ENCODE data around the gene PRPF40B.
"Not testable (repeated sequence)": the region's sequence is repeated elsewhere in the genome, so short reads cannot be mapped to it uniquely, and the experiment has no call there.

PRPF40B gene

DNA sequence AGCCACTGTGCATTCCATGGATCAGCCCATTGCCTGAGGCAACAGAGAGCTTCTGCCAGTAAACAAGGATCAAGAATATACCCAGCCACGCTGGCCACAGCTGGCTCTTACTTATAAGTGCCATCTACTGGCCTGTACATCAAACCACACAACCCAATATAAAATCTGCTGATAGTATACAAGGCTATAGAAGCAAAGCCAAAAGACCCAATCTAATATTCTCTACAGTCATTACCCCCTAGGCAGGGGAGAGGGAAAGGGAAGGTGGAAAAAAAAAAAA, 13.5 kb upstream of the PRPF40B start:
- FAIRE-seq: no peak

DNA sequence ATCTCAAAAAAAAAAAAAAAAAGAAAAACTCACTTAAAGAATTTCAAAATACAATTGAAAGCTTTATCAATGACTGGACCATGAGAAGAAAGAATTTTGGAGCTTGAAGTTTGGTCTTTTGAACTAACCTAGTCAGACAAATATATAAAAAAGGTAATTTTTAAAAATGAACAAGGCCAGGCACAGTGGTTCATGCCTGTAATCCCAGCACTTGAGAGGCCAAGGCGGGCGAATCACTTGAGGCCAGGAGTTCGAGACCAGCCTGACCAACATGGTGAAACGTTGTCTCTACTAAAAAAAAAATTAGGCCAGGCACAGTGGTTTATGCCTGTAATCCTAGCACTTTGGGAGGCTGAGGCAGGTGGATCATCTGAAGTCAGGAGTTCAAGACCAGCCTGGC, 12.6 kb upstream of the PRPF40B start:
- not testable (repeated sequence) for FAIRE-seq

DNA sequence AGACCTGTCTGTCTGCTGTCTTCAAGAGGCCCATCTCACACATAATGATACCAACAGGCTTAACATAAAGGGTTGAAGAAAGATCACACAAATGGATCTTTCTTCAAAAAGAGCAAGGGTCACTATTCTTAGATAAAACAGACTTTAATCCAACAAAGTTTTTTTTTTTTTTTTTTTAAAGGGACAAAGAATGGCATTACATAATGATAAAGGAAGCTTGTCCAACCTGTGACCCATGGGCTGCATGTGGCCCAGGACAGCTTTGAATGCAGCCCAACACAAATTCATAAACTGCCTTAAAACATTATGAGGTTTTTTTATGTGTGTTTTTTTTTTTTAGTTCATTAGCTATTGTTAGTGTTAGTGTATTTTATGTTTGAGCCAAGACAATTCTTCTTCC, 11.2 kb upstream of the PRPF40B start:
- FAIRE-seq: no peak

DNA sequence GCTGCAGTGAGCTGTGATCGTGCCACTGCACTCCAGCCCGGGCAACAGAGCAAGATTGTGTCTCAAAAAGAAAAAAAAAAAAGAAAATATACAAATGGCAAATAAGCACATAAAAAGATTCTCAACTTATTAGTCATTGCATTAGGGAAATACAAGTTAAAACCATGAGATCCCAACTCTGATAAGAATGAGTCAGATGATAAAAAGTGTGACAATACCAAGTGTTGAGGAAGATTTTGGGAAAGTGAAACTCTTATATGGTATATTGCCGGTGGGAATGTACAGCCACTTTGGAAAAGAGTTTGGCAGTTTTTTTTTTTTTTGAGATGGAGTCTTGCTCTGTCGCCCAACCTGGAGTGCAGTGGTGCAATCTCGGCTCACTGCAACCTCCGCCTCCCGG, 7.6 kb upstream of the PRPF40B start:
- no peak for FAIRE-seq

DNA sequence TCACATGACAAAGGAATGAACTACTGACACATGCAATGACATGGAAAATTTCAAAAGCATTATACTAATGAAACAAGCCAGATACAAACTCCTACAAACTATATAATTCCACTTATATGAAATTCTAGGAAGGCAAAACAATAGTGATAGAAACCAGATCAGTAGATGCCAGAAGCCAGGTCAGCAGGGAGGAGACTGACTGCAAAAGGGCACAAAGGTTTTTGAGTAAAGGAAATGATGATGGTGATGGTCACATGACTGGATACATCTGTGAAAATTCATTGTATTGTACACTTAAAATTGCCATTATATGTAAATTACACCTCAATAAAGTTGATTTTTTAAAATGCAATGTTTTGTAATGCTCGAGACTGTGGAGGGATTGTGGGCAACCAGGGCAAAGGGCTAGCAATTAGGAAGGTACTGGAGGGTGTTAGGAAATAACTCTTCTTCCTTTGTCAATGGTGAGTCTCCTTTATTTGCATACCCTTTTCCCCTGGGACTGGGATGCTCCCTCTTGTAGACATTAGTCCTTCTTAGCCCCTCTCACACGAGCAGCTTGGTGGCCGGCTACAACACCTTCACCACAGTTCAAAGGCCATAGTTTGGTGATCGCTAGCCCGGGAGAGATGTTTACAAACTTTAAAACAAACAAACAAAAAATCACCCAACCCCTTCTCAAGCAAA, 6.7 kb upstream of the PRPF40B start:
- no peak for FAIRE-seq

DNA sequence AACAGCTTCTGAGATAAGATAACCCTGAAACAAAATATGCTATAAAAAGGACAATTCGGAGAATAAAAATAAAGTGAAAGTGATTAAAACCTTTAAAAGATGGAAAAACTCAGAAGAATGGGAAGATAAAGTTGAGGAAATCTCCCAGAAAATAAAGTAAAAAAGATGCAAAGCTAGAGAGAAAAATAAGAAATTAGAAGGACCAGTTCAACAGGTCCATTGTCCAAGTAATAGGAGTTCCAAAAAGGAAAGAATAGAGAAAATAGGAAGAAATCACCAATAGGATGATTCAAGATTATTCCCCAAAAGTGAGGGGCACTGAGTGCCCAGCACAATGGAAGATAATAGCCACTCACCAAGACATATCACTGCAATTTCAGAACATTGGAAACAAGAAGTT, 4.8 kb upstream of the PRPF40B start:
- FAIRE-seq: no peak

DNA sequence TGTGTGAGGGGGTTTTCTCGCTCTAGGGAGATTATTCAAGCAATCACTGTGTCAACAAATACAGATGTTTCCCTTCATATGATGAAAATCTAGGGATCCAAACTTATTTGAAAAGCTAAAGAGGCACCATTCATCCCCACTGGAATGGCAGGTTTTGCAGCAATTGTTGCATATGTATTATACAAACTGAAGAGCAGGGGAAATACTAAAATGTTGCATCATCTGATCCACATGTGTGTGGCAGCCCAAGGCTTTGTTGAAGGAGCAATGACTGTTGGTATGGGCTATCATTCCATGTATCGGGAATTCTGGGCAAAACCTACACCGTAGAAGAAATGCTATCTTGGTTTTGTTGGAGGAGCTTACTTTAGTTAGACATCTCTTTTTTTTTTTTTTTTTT, 4.1 kb upstream of the PRPF40B start:
- no peak for FAIRE-seq

DNA sequence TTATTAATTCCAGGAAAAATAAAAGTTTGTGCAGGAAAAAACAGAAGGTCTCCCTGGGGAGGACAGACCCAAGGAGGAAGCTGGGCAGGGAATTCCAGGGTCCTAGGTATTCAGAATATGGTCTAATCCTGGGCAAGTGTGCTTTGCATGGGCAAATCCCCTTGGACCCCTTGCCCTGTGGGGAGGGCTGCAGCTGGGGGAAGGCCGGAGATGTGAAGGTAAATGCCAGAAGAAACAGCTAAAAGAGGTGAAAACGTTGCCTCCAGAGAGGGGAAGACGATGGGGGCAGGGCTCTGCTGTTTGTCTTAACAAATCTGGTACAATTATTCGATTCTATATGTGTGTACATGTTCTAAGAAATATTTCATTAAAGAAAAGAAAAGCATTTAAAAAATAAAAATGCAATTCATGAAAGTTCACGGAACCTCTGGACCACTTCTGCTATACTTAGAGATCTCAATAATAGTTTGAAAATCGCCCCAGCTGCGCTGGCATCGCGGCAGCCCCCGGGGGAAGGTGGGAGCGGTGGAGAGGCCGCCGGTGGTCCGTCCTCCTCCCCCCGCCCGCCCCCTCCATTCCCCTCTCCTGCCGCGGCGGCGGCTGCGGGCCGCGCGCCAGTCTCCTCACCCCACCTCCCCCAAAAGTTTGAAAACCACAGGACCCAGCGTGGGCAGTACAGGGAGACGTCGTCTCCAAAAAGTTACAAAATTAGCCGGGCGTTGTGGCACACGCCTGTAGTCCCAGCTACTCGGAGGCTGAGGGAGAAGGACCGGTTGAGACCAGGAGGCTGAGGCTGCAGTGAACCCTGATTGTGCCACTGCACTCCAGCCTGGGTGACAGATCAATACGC, 1.5 kb upstream of the PRPF40B start:
- FAIRE-seq: no peak

DNA sequence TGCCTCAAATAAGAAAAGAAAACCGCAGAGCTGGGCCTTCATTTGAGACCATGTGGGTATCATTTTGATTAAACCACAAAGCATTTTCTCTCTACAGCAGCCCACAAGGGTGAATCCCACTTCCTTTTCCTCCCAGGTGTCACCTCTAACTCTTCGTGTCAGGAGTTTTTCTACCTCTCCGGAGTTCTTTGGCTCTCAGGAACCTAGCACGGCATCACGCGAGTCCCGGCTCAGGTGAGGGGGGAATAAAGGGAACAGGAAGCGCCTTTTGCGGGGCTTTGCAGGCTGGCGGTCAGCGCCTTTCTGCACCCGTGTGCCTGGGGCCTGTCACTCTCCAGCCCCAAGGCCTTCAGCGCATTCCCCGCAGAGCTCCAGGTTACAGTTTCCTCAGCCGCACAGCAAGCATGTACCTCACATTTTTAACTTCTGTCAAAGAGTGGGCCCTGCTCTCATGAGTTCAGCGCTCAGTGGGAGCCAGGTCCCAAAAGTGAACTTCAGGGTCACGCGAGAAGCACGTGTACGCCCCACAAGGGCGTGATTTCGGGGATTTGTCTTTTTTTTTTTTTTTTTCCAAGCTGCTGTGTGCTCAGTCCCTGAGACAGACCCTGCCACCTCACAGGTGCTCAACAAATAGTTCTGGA, 740 bp upstream of the PRPF40B start:
- no peak for FAIRE-seq

DNA sequence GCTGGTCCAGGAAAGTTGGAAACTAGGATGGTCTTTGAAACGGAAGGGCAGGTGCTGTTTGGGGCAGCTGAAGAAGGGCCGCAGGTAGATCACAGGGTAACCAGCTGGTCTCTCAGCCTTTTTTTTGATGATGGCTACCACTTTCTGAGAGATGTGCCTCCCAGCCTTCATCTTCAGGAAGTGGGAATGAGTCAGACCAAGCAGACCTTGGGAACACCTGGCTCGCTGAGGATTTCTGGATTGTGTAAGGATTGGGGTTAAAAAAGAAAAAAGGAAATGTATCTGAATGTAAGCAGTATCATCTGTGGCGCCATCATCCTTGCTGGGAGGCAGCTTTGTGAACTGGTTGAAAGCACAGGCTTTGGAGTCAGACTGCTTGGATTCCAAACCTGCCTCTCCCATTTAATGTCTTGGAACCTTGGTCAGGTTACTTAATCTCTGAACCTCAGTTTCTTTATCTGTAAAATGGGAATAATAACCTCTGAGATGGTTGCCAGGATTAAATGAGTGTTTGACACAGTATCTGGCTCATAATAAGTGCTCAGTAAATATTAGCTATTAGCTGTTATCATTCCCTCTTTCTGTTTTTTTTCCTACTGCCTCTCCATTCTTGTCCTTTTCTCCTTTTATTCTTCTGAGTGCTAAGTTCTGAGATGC, 1.7 kb downstream of the PRPF40B start:
- no peak for FAIRE-seq

DNA sequence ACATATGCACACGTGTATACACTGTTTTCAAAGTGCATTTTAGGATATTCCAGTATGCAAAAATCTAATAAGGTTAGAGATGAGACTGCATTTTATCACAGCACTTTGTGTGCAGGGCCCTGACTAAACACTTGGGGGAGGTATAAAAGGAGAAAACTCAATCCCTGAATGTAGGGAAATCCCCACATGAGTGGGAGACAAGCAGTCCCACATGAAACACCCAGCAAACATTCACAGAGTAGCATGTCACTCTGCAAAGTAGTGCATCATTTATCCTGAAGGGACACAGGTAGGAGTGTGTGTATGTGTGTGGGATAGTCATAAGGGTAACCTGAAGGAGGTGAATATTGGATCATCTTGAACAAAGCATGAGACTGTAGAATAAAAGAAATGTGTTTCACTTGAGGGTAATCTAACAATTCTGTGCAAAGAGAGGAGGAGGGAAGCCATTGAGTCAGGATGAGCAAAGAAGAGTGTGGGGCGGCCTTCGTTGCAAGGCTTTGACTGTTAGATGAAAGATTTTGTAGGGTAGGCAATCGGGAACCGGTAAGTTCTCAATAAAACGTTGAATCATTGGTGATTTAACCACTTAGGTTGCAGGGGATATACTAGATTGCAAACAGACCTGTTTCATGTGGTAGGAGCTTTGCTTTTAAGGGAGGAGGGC, 2.9 kb downstream of the PRPF40B start:
- no peak for FAIRE-seq

DNA sequence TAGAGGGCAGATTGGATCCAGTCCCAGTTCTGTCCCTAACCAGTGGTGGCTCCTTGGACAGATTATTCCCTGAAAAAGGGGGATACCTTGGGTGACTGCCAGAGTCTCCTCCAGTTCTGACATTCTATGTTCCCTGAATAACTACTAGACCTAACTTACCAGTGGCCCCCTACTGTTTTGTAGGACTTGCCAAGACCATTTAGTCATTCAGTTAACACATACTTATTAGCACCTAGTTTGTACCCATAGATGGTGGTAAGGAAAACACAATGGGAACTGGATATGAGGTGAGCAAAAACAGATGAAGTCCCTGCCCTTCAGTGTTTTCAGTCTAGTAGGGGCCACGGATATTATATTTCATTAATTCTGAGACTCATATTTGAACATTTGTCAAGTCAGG, 3.5 kb downstream of the PRPF40B start:
- FAIRE-seq: no peak

DNA sequence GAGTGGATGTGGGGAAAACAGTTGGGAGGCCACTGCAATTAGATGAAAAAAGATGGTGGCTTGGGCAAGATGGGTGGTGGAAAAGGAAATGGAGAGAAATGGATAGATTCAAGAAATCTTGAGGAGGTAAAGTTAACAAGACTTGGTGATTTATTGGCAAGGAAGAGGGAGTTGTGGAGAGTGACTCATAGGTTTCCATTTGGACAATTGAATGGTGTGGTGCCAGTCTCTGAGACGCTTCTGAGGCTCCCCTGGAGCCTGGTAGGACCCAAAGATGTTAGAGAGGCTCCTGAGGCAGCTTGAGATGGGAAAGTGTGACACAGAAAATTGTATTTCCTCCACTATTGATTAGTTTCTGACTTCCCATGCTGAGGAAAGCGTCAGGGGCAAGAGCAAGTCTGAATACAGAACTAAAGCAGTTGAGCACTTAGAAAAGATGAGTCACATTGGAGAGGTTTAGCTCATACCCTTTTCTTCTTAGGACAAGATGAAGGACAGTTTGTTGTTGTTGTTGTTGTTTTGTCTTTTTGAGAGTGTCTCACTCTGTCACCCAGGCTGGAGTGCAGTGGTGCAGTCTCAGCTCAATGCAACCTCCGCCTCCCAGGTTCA, 4.5 kb downstream of the PRPF40B start:
- FAIRE-seq: no peak

DNA sequence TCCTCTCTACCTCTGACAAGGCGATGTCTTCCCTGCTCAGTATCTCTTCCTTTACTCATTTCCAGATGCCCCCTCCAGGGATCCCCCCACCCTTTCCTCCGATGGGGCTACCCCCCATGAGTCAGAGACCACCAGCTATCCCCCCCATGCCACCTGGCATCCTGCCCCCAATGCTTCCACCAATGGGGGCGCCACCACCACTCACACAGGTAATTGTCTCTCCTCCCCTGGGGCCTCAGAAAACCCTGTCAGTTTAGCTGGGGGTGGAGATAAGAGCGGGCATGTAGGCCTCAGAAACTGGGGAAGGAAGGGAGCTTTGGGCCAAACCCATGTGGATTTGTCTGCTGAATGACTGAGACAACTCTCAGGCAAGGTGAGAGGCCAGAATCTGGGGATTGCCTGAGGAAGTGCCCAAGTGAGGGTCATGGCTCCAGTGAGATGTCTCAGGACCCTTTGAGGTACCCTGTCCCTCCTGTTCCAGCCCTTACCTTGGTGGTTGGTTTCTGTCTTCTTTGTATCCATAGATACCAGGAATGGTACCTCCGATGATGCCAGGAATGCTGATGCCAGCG, 8.1 kb downstream of the PRPF40B start:
- no peak for FAIRE-seq

DNA sequence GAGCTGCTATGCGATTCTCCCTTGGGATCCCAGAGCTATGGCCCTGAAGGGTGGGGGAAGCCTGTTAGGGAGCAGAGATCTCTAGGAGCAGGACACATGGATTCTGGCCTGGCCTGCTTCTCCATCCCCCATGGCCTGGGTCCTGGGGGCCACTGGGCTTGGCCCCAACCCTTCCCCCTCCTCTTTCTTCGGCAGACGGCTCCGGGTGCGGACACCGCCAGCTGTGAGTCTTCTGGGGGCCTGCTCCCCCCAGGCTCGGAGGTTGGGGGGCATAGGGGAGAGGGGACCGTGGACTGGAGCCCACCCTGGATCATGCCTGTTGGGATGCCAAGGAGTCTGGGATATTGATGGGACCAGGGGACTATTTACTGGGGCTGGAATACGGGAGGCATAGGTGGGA, 9.0 kb downstream of the PRPF40B start:
- FAIRE-seq: no peak

DNA sequence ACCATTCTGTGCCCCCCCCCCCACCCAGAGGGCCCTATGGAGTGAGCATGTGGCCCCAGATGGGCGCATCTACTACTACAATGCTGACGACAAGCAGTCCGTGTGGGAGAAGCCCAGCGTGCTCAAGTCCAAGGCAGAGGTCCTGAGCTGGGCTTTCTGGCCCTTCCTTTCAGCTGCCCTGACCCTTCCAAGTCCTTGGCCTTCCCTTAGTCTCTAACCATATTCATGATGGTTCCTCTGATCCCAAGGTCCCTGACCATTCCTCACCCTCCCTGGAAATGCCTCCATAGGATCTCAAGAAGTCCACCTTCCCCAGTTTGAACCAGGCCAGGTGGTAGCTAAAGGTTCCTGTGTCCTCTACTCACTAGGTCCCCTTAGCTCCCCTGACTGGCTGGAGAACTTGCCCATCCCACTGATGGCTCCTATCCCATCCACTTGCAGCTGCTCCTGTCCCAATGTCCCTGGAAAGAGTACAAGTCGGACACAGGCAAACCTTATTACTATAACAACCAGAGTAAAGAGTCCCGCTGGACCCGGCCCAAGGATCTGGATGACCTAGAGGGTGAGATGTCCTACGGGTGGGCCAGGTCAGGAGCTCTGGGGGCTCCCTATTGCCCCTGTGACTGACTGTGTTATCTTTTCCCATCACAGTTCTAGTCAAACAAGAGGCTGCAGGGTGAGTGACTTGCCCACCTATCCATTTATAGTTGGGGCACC, 9.8 kb downstream of the PRPF40B start:
- no peak for FAIRE-seq

DNA sequence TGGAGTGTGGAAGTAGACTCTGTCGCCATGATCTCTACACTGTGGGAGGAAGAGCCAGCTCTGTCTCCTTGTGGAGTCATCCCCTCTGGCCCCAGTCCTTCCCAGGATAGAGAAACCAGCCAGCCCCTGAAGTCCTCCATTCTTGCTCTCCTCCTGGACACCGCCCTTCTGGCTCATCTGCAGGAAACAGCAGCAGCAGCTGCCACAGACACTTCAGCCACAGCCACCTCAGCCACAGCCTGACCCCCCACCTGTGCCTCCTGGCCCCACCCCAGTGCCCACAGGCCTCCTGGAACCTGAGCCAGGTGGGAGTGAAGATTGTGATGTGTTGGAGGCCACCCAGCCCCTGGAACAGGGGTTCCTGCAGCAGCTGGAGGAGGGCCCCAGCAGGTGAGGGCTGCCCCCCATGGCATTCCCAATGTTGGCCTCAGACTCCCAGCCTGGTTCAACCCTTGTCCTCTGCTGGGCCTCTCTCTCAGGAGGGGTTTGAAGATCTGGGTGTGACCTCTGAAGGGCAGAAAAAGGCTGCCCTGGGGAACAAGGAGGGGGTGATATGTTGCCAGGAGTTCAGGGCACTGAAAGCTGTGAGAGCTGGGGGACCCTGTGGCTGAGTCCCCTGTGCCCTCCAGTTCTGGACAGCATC, 10.5 kb downstream of the PRPF40B start:
- FAIRE-seq: no peak

DNA sequence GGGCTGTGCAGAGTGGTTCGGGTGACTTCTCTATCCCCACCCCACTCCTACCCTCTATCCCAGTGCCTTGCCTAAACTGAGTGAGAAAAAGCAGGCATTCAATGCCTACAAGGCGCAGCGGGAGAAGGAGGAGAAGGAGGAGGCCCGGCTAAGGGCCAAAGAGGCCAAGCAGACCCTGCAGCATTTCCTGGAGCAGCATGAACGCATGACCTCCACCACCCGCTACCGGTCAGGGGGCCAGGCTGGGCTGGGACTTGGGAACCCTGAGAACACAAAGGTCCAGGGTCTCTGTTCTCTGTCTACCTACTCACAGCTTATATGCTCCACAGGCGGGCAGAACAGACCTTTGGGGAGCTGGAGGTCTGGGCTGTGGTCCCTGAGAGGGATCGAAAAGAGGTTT, 11.7 kb downstream of the PRPF40B start:
- FAIRE-seq: no peak

DNA sequence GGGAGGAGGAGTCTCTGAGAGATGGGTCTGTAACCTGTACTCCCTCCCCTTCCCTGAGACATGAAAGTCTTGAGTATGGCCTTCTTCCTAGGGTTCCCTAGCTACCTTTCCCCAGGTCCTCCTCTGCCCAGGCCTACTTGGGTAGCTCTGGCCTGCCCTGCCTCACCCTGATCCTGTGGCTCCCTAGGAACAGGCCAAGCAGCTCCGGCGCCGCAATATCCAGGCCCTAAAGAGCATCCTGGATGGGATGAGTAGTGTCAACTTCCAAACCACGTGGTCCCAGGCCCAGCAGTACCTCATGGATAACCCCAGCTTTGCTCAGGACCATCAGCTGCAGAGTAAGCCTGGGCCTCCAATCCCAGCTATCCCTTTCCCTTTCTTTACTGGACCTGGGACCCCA, 12.3 kb downstream of the PRPF40B start:
- FAIRE-seq: no peak

DNA sequence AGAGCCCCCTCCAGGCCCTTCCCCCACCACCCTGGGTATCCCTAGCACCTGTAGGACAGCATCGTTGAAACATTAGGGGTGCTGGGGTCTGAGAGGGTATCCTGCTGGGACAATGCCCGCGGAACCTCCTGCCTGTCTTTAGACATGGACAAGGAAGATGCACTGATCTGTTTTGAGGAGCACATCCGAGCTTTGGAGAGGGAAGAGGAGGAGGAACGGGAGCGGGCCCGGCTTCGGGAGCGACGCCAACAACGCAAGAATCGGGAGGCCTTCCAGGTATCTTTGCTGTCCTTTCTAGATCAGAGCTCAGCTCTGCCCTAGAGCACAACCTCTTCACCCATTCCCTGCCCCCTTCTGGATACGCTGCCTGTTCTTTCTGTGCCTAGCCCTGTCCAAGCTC, 13.2 kb downstream of the PRPF40B start:
- FAIRE-seq: no peak
